Naive thymus-derived CD4-positive, alpha-beta T cell (primary cell): ENCODE data around the gene UBE2Q2. TPM values are rescaled to one million over a fixed set of nuclear protein-coding genes. Genes with fewer than 3 reads are reported as not detected.

Experiments used
- ATAC-seq: fragments of 150-1000 bp; cut with Tn5 transposase; 2 replicates; pipeline ENCODE4 v1.10.0; 2021; ENCODE audit warnings: mild to moderate bottlenecking, moderate library complexity
- CTCF ChIA-PET: fragments of 350-600 bp; sonication (Branson Sonifier 250); formaldehyde crosslinking; loops from one replicate; lab custom pipeline; 2021; ENCODE audit warnings: antibody characterized with exemption; lab: Charles Lee
- POLR2A ChIA-PET: fragments of 350-600 bp; sonication (Branson Sonifier 250); formaldehyde crosslinking; loops from one replicate; lab custom pipeline; 2021; ENCODE audit warnings: antibody characterized with exemption, inconsistent platforms; lab: Charles Lee
- DNase-seq, 9 donors: peaks; one replicate each; pipeline versions ENCODE4 v3.0.0 to v3.0.0-alpha.2; 2020 to 2022; ENCODE audit warnings: mixed read lengths in 1 of 9
- H3K27ac ChIP-seq: one replicate; pipeline ENCODE4 v1.7.0; 2013; ENCODE audit warnings: mild to moderate bottlenecking, low read depth, low read length, moderate library complexity
- H3K27me3 ChIP-seq, 2 donors: one replicate each; pipeline ENCODE4 v1.7.0; 2013; ENCODE audit warnings: low read length in 2 of 2, mild to moderate bottlenecking in 2 of 2, moderate library complexity in 2 of 2; ENCODE audit not compliant: control insufficient read depth in 2 of 2, insufficient read depth in 2 of 2
- H3K36me3 ChIP-seq, 3 experiments: 1 replicate in 2 of 3; 2 replicates in 1 of 3; pipeline ENCODE4 v1.7.0; 2013; ENCODE audit warnings: low read length in 3 of 3, mild to moderate bottlenecking in 3 of 3, moderate library complexity in 1 of 3; ENCODE audit not compliant: insufficient read depth in 3 of 3, control insufficient read depth in 2 of 3
- H3K4me1 ChIP-seq, 2 donors: one replicate each; pipeline ENCODE4 v1.7.0; 2013; ENCODE audit warnings: low read length in 2 of 2, mild to moderate bottlenecking in 2 of 2, moderate library complexity in 1 of 2; ENCODE audit not compliant: control insufficient read depth in 2 of 2, insufficient read depth in 2 of 2
- H3K4me3 ChIP-seq: 2 replicates; pipeline ENCODE4 v1.7.0; 2013; ENCODE audit warnings: mild to moderate bottlenecking, low read length
- H3K9me3 ChIP-seq, 3 experiments: 1 replicate in 2 of 3; 2 replicates in 1 of 3; pipeline ENCODE4 v1.7.0; 2013; ENCODE audit warnings: low read length in 3 of 3; ENCODE audit not compliant: control insufficient read depth in 2 of 3
- H3K27ac Mint-ChIP-seq, 9 donors: one replicate each; pipeline ENCODE4 v1.8.0; 2020 to 2022; ENCODE audit warnings: mixed read lengths in 9 of 9, mild to moderate bottlenecking in 8 of 9, moderate library complexity in 5 of 9, inconsistent platforms in 2 of 9
- H3K27me3 Mint-ChIP-seq, 5 donors: one replicate each; pipeline ENCODE4 v1.8.0; 2021 to 2022; ENCODE audit warnings: mixed read lengths in 5 of 5, mild to moderate bottlenecking in 1 of 5
- H3K36me3 Mint-ChIP-seq, 5 donors: one replicate each; pipeline ENCODE4 v1.8.0; 2020 to 2022; ENCODE audit warnings: mixed read lengths in 5 of 5, mild to moderate bottlenecking in 3 of 5, inconsistent platforms in 1 of 5
- H3K4me1 Mint-ChIP-seq, 7 donors: one replicate each; pipeline ENCODE4 v1.8.0; 2020 to 2022; ENCODE audit warnings: mixed read lengths in 7 of 7, mild to moderate bottlenecking in 3 of 7, inconsistent platforms in 1 of 7
- H3K4me3 Mint-ChIP-seq, 10 donors: one replicate each; pipeline ENCODE4 v1.8.0; 2020 to 2022; ENCODE audit warnings: mild to moderate bottlenecking in 10 of 10, mixed read lengths in 10 of 10, moderate library complexity in 6 of 10, inconsistent platforms in 2 of 10
- H3K9me3 Mint-ChIP-seq, 11 donors: one replicate each; pipeline ENCODE4 v1.8.0; 2020 to 2022; ENCODE audit warnings: mixed read lengths in 11 of 11, mild to moderate bottlenecking in 4 of 11, inconsistent platforms in 1 of 11, moderate library complexity in 1 of 11
- intact Hi-C, 2 donors: fragments of 100-400 bp; cut with micrococcal nuclease; formaldehyde crosslinking; loops; one replicate each; pipeline ENCODE4 v1.15.1; 2023
- polyA plus RNA-seq, 2 donors: library from polyadenylated mRNA; unstranded; fragments of 300-500 nt; fragmentation: Illumina TruSeq; gene quantifications; one replicate each; pipeline ENCODE4 v1.2.3, GENCODE V29; 2021
- total RNA-seq, 6 experiments: library from RNA in 5 of 6; stranded (reverse) in 5 of 6; gene quantifications; 1 replicate in 5 of 6; 2 replicates in 1 of 6; pipeline ENCODE4 v1.2.3 and lab custom pipeline; 2021 to 2026

The UBE2Q2 gene
- total and polyA plus RNA-seq, 7 experiments from 2014 or later, result 27.7 to 32.1 (median 28.8) TPM

DNA sequence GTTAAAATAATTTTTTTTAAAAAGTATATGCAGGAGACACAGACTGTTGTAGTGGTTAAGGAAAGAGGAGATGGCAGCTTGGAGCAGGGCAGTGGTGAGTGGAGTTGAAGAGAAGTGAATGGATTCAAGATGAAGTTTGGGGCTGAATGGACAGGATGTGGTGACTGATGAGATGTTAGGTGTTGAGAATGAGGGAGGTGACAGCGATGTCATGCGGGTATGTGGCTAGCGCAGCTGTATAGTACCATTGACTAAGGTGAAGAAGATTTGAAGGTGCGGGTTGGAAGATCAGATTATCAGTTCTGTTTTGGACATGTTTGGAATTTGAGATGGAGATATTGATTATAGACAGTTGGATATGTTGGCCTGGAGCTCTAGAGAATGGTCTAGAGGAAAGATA is 80.5 kb downstream of the UBE2Q2 start:
- Histone ChIP-seq H3K36me3 (peaks cover 0 to 32% (median 0%) of the 10 kb centered on the region in 3 experiments), H3K4me1 (no peaks in the 10 kb centered on the region), H3K9me3 (no peaks in the 10 kb centered on the region), H3K4me3 (no peak overlapping the region), H3K27ac (no peak overlapping the region), H3K27me3 (no peaks in the 10 kb centered on the region)
- peaks cover 23 to 48% (median 37%) of the 10 kb centered on the region in 7 donors for H3K4me1 Mint-ChIP-seq
- H3K27me3 Mint-ChIP-seq, result no peaks in the 10 kb centered on the region
- ChIA-PET CTCF (interaction anchor here (0.6 to 1.1 kb wide), 2 partner anchors 11 to 1629 kb away, joined by 3 read pairs; no protein-coding TSS in a partner anchor), POLR2A (interaction anchor here (0.5 kb wide), 1 partner anchor 1331 kb away, joined by 3 read pairs; no protein-coding TSS in a partner anchor)
- H3K27ac Mint-ChIP-seq, result peak overlapping the region in 3 of 9 donors; percentile 0 to 22 (median 10)
- no peaks in the 10 kb centered on the region for H3K9me3 Mint-ChIP-seq
- DNase-seq (no peak), ATAC-seq (peak; percentile 40)
- H3K4me3 Mint-ChIP-seq, result no peak overlapping the region
- intact Hi-C loops, result loop anchor here in 1 of 2 donors (5.0 to 10.0 kb wide), 2 partner anchors 111 to 189 kb away; no protein-coding TSS in a partner anchor
- H3K36me3 Mint-ChIP-seq, result peaks cover 12 to 51% (median 15%) of the 10 kb centered on the region in 5 donors

DNA sequence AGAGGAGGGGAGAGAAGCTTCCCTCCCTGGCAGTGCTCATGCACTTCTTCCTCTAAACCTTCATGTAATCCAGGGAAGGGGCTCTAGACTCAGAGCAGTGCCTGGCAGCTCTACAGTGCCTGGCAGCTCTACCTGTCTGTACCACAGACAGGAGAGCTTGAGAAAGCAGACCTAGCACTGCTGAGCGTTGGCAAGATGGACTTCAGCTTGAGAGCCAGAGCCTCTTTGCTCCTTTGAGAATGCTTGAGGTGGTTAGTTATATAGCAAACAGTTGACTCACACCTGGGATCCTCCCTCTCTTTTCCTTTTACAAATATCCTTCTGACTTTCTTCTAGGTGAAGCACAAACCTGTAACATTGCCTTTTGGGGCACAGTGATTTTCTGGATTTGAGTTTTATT is 81.3 kb downstream of the UBE2Q2 start:
- Histone ChIP-seq H3K4me3 (no peak overlapping the region), H3K27me3 (no peaks in the 10 kb centered on the region), H3K36me3 (peaks cover 0 to 29% (median 0%) of the 10 kb centered on the region in 3 experiments), H3K27ac (no peak overlapping the region), H3K9me3 (no peaks in the 10 kb centered on the region), H3K4me1 (no peaks in the 10 kb centered on the region)
- DNase-seq (no peak), ATAC-seq (no peak)
- no peak overlapping the region for H3K27ac Mint-ChIP-seq
- no peaks in the 10 kb centered on the region for H3K9me3 Mint-ChIP-seq
- POLR2A ChIA-PET, result no interaction called here
- intact Hi-C loops, result loop anchor here in 1 of 2 donors (5.0 to 10.0 kb wide), 2 partner anchors 112 to 190 kb away; no protein-coding TSS in a partner anchor
- peaks cover 12 to 46% (median 15%) of the 10 kb centered on the region in 5 donors for H3K36me3 Mint-ChIP-seq
- CTCF ChIA-PET, result interaction anchor here (0.6 kb wide), 1 partner anchor 1630 kb away, joined by 3 read pairs; no protein-coding TSS in a partner anchor
- no peaks in the 10 kb centered on the region for H3K27me3 Mint-ChIP-seq
- no peak overlapping the region for H3K4me3 Mint-ChIP-seq
- H3K4me1 Mint-ChIP-seq, result peaks cover 23 to 51% (median 40%) of the 10 kb centered on the region in 7 donors

DNA sequence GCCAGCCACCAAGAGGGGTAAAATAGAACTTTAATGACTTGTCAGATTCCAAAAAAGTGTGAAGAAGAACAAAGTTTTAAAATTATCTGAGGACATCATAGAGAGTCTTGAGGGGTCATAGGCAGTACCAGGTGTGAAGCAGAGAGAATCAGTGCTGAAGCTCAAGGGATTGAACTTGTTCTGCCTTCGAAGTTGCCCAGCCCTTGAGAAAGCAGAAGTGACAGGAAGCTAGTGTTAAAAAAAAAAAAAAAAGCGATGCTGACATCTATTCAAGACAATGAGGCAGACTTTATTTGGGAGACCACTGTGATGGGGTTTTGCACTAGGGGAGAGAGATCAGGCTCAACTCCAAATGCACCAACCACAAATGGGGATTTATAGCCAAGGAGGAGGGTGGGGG is 82.2 kb downstream of the UBE2Q2 start:
- peaks cover 0 to 2% of the 10 kb centered on the region in 2 donors for H3K4me1 ChIP-seq
- ChIA-PET CTCF (no interaction called here), POLR2A (no interaction called here)
- no peaks in the 10 kb centered on the region for H3K27me3 ChIP-seq
- peak overlapping the region in 4 of 9 donors; percentile 22 to 44 (median 30) for H3K27ac Mint-ChIP-seq
- intact Hi-C loops, result loop anchor here in 1 of 2 donors (10.0 kb wide), 1 partner anchor 191 kb away; no protein-coding TSS in a partner anchor
- peaks cover 8 to 51% (median 21%) of the 10 kb centered on the region in 5 donors for H3K36me3 Mint-ChIP-seq
- ATAC-seq, result no peak
- peaks cover 0 to 30% (median 0%) of the 10 kb centered on the region in 3 experiments for H3K36me3 ChIP-seq
- no peaks in the 10 kb centered on the region for H3K9me3 Mint-ChIP-seq
- H3K27ac ChIP-seq, result no peak overlapping the region
- no peaks in the 10 kb centered on the region for H3K27me3 Mint-ChIP-seq
- DNase-seq, result no peak
- no peak overlapping the region for H3K4me3 Mint-ChIP-seq
- H3K4me3 ChIP-seq, result no peak overlapping the region
- H3K4me1 Mint-ChIP-seq, result peaks cover 23 to 54% (median 48%) of the 10 kb centered on the region in 7 donors
- H3K9me3 ChIP-seq, result no peaks in the 10 kb centered on the region

DNA sequence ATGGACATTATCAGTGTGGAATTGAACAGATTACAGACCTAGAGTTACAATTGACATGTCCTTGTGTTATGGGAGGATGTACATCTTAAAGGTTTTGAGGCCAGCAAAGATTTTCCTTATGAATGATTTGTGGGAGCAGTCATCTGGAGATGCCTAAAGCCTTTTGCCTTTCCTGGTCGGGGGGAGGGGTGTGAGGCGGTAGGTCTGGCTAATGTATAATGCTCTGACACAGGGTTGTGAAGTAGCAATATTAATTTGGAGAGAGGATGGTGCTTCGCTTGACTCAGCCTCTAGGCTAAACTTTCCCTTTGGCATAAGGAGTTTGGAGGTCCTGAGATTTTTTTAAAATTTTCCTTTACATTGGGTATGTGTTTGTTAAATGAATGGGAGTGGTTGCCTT is 83.7 kb downstream of the UBE2Q2 start:
- H3K4me3 ChIP-seq, result no peak overlapping the region
- peaks cover 22 to 57% (median 51%) of the 10 kb centered on the region in 7 donors for H3K4me1 Mint-ChIP-seq
- no peaks in the 10 kb centered on the region for H3K27me3 ChIP-seq
- no peaks in the 10 kb centered on the region for H3K9me3 Mint-ChIP-seq
- intact Hi-C loops, result loop anchor here in 1 of 2 donors (10.0 kb wide), 1 partner anchor 192 kb away; no protein-coding TSS in a partner anchor
- no peaks in the 10 kb centered on the region for H3K9me3 ChIP-seq
- peaks cover 0 to 42% (median 0%) of the 10 kb centered on the region in 3 experiments for H3K36me3 ChIP-seq
- no peak for DNase-seq
- POLR2A ChIA-PET, result no interaction called here
- H3K27ac ChIP-seq, result no peak overlapping the region
- H3K4me1 ChIP-seq, result peaks cover 0 to 3% of the 10 kb centered on the region in 2 donors
- peak overlapping the region in 2 of 9 donors; percentile 3 to 5 for H3K27ac Mint-ChIP-seq
- H3K36me3 Mint-ChIP-seq, result peaks cover 16 to 58% (median 29%) of the 10 kb centered on the region in 5 donors
- CTCF ChIA-PET, result no interaction called here
- no peak for ATAC-seq
- no peak overlapping the region for H3K4me3 Mint-ChIP-seq
- H3K27me3 Mint-ChIP-seq, result no peaks in the 10 kb centered on the region

DNA sequence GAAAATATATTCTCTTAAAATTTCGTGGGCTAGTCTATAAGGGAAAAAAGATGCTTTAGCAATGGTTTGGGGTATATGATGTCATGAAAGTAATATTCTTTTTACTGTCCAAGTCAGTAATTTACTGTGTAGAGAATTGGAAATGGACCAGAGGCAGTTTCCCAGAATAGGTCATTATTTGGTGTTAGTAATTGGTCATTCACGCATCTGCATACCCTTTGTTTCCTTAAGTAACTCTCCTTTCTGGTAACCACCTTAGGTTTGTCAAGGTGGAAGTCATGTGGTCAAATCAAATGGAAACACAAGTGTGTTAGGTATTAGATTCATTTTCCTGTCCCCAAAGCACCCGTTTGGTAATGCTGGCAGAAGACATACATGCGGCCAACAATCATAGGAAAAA is 84.4 kb downstream of the UBE2Q2 start:
- DNase-seq (no peak), ATAC-seq (no peak)
- H3K4me1 ChIP-seq, result peaks cover 0 to 3% of the 10 kb centered on the region in 2 donors
- Mint-ChIP-seq H3K9me3 (no peaks in the 10 kb centered on the region), H3K36me3 (peaks cover 11 to 56% (median 33%) of the 10 kb centered on the region in 5 donors), H3K27ac (peak overlapping the region in 1 of 9 donors; percentile 25), H3K4me3 (no peak overlapping the region), H3K27me3 (no peaks in the 10 kb centered on the region), H3K4me1 (peaks cover 15 to 51% (median 45%) of the 10 kb centered on the region in 7 donors)
- no peak overlapping the region for H3K27ac ChIP-seq
- intact Hi-C loops, result loop anchor here in 1 of 2 donors (10.0 kb wide), 1 partner anchor 193 kb away; no protein-coding TSS in a partner anchor
- POLR2A ChIA-PET, result interaction anchor here (0.6 kb wide), 1 partner anchor 13 kb away, joined by 3 read pairs; no protein-coding TSS in a partner anchor
- CTCF ChIA-PET, result interaction anchor here (0.5 kb wide), 1 partner anchor 14 kb away, joined by 3 read pairs; no protein-coding TSS in a partner anchor
- no peaks in the 10 kb centered on the region for H3K9me3 ChIP-seq
- H3K36me3 ChIP-seq, result peaks cover 0 to 42% (median 0%) of the 10 kb centered on the region in 3 experiments
- no peaks in the 10 kb centered on the region for H3K27me3 ChIP-seq
- no peak overlapping the region for H3K4me3 ChIP-seq

DNA sequence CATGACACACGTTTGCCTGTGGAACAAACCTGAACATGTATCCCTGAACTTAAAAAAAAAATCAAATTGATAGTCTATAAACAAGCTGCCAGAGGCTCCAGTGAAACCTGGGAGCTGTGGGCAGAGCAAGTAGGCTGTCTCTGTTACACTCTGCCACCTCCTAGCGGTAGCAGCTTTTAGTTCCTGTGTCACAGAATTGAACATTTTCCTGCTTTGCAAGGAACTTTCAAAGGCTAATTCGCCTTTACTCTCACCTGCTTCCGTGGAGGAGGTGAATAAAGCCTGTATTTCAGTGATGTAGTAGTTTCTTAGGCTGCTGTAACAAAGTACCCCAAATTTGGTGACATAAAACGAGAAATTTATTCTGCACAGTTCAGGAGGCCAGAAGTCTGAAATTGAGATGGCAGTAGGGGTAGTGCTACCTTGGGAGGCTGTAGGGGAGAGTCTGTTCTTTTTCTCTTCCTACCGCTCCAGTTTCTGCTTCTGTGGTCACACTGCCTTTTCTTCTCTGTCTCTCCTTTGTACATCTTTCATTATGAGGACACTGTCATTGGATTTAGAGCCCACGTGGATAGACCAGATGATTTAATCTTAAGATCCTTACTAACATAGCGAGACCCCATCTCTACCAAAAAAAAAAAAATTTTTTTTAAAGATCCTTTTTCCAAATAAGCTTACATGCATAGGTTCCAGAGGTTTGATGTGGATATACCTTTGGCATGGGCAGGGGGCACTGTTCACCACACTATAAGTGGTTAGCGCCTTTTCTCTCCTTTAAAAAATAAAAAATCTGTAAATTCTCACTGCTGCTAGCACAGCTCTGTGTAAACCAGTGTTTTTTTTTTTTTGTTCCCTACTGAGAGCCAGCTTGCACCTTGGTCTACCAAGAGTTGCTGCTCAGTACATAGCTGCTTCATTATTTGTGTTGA is 85.7 kb downstream of the UBE2Q2 start:
- H3K9me3 ChIP-seq, result no peaks in the 10 kb centered on the region
- intact Hi-C loops, result loop anchor here in 1 of 2 donors (10.0 kb wide), 1 partner anchor 194 kb away; no protein-coding TSS in a partner anchor
- peaks cover 0 to 3% of the 10 kb centered on the region in 2 donors for H3K4me1 ChIP-seq
- Mint-ChIP-seq H3K27me3 (no peaks in the 10 kb centered on the region), H3K9me3 (no peaks in the 10 kb centered on the region), H3K4me1 (peaks cover 12 to 41% (median 34%) of the 10 kb centered on the region in 7 donors), H3K36me3 (peaks cover 16 to 58% (median 41%) of the 10 kb centered on the region in 5 donors), H3K27ac (no peak overlapping the region), H3K4me3 (no peak overlapping the region)
- CTCF ChIA-PET, result interaction anchor here (1.1 kb wide), 1 partner anchor 9 kb away, joined by 3 read pairs; no protein-coding TSS in a partner anchor
- no peak overlapping the region for H3K4me3 ChIP-seq
- POLR2A ChIA-PET, result no interaction called here
- ATAC-seq (no peak), DNase-seq (no peak)
- H3K27ac ChIP-seq, result no peak overlapping the region
- H3K27me3 ChIP-seq, result no peaks in the 10 kb centered on the region
- H3K36me3 ChIP-seq, result peaks cover 0 to 50% (median 0%) of the 10 kb centered on the region in 3 experiments
